ENCODE results near the gene CHRM2. TPM values are rescaled to one million over a fixed set of nuclear protein-coding genes. Genes with fewer than 3 reads are reported as not detected.

The CHRM2 gene
- polyA plus RNA-seq, 1 donor from 2014 or later = 0.05 TPM

DNA sequence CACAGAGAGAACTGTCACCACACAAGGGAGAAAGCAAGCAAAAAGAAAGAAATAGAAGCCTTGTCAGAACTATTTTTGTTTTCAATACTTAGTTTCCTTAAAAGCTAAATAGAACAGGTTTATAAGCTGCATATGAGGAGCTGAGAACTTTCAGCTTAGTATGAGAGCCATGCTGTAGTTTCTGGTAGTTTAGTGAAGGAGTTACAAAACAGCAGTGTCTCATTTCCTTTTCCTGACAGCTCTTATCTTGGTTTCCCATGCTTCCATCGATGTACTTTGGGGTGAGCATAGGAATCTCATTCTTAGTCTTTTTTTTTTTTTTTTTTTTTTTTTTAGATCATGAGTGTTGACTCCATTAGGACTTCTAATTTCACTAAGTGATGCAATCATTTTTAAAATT lies 8.6 kb upstream of the CHRM2 start:
- TF ChIP-seq, protein P1, sequence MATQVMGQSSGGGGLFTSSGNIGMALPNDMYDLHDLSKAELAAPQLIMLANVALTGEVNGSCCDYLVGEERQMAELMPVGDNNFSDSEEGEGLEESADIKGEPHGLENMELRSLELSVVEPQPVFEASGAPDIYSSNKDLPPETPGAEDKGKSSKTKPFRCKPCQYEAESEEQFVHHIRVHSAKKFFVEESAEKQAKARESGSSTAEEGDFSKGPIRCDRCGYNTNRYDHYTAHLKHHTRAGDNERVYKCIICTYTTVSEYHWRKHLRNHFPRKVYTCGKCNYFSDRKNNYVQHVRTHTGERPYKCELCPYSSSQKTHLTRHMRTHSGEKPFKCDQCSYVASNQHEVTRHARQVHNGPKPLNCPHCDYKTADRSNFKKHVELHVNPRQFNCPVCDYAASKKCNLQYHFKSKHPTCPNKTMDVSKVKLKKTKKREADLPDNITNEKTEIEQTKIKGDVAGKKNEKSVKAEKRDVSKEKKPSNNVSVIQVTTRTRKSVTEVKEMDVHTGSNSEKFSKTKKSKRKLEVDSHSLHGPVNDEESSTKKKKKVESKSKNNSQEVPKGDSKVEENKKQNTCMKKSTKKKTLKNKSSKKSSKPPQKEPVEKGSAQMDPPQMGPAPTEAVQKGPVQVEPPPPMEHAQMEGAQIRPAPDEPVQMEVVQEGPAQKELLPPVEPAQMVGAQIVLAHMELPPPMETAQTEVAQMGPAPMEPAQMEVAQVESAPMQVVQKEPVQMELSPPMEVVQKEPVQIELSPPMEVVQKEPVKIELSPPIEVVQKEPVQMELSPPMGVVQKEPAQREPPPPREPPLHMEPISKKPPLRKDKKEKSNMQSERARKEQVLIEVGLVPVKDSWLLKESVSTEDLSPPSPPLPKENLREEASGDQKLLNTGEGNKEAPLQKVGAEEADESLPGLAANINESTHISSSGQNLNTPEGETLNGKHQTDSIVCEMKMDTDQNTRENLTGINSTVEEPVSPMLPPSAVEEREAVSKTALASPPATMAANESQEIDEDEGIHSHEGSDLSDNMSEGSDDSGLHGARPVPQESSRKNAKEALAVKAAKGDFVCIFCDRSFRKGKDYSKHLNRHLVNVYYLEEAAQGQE (IDR thresholded peaks at IDR 0.05; ENCODE audit: borderline replicate concordance) = no peak
- TF ChIP-seq POLR2AphosphoS5 (IDR thresholded peaks at IDR 0.05) = no peak
- TF ChIP-seq MXI1 (conservative IDR thresholded peaks at IDR 0.05; ENCODE audit: poor library complexity, severe bottlenecking) = no peak
- TF ChIP-seq EP300 (conservative IDR thresholded peaks at IDR 0.05; ENCODE audit: poor library complexity, severe bottlenecking) = no peak
- no peak for TF ChIP-seq SMC3 (conservative IDR thresholded peaks at IDR 0.05; ENCODE audit: poor library complexity)
- no peak overlapping the region for H3K4me2 ChIP-seq (ENCODE audit: low read length)
- H3K36me3 ChIP-seq (ENCODE audit: insufficient read depth, low read length) = no peaks in the 10 kb centered on the region
- no peaks in the 10 kb centered on the region for H3F3A ChIP-seq (ENCODE audit: insufficient read depth, low read length, poor library complexity, severe bottlenecking)
- no peaks in the 10 kb centered on the region for H3K79me2 ChIP-seq (replicated peaks; ENCODE audit: insufficient read depth, low read length)
- H3K9me3 ChIP-seq (ENCODE audit: low read length) = no peaks in the 10 kb centered on the region
- H4K20me1 ChIP-seq (ENCODE audit: insufficient read depth) = no peaks in the 10 kb centered on the region
- no peaks in the 10 kb centered on the region for H3K27me3 ChIP-seq (ENCODE audit: insufficient read depth, low read depth, low read length)
- H3K27ac ChIP-seq (ENCODE audit: low read length) = no peak overlapping the region
- H3K9ac ChIP-seq (ENCODE audit: low read length) = no peak overlapping the region
- H3K9me2 ChIP-seq (ENCODE audit: insufficient read depth, low read length) = no peaks in the 10 kb centered on the region
- H3K4me3 ChIP-seq (ENCODE audit: low read length) = no peak overlapping the region
- no peak overlapping the region for H2AFZ ChIP-seq (ENCODE audit: low read depth, low read length)

DNA sequence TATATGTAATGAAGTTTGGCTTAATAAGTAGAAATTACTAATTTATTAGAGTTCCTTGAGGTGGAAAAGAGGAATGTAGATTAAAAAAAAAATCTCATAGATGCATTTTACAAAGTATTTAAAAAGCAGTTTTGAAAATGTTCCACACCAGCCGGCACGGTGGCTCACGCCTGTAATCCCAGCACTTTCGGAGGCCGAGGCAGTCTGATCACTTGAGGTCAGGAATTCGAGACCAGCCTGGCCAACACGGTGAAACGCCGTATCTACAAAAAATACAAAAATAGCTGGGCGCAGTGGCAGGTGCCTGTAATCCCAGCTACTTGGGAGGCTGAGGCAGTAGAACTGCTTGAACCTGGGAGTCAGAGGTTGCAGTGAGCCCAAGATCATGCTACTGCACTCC lies 3.2 kb upstream of the CHRM2 start:
- Histone ChIP-seq H3K27ac (ENCODE audit: low read length) (no peak overlapping the region), H3K4me3 (ENCODE audit: low read length) (no peak overlapping the region), H3K4me2 (ENCODE audit: low read length) (no peak overlapping the region), H3K9ac (ENCODE audit: low read length) (no peak overlapping the region), H4K20me1 (ENCODE audit: insufficient read depth) (no peaks in the 10 kb centered on the region), H3F3A (ENCODE audit: insufficient read depth, low read length, poor library complexity, severe bottlenecking) (no peaks in the 10 kb centered on the region), H3K79me2 (replicated peaks; ENCODE audit: insufficient read depth, low read length) (no peaks in the 10 kb centered on the region), H3K9me2 (ENCODE audit: insufficient read depth, low read length) (no peaks in the 10 kb centered on the region), H3K9me3 (ENCODE audit: low read length) (no peaks in the 10 kb centered on the region), H3K27me3 (ENCODE audit: insufficient read depth, low read depth, low read length) (peaks cover 31% of the 10 kb centered on the region), H2AFZ (ENCODE audit: low read depth, low read length) (no peak overlapping the region), H3K36me3 (ENCODE audit: insufficient read depth, low read length) (no peaks in the 10 kb centered on the region)
- TF ChIP-seq, protein P1 (IDR thresholded peaks at IDR 0.05; ENCODE audit: borderline replicate concordance) = no peak
- TF ChIP-seq EP300 (conservative IDR thresholded peaks at IDR 0.05; ENCODE audit: poor library complexity, severe bottlenecking) = no peak
- TF ChIP-seq MXI1 (conservative IDR thresholded peaks at IDR 0.05; ENCODE audit: poor library complexity, severe bottlenecking) = no peak
- TF ChIP-seq EZH2 (IDR thresholded peaks at IDR 0.05; ENCODE audit: borderline replicate concordance, insufficient read depth, low read length, poor library complexity, severe bottlenecking) = no peak
- TF ChIP-seq SMC3 (conservative IDR thresholded peaks at IDR 0.05; ENCODE audit: poor library complexity) = no peak
- TF ChIP-seq, protein P2, sequence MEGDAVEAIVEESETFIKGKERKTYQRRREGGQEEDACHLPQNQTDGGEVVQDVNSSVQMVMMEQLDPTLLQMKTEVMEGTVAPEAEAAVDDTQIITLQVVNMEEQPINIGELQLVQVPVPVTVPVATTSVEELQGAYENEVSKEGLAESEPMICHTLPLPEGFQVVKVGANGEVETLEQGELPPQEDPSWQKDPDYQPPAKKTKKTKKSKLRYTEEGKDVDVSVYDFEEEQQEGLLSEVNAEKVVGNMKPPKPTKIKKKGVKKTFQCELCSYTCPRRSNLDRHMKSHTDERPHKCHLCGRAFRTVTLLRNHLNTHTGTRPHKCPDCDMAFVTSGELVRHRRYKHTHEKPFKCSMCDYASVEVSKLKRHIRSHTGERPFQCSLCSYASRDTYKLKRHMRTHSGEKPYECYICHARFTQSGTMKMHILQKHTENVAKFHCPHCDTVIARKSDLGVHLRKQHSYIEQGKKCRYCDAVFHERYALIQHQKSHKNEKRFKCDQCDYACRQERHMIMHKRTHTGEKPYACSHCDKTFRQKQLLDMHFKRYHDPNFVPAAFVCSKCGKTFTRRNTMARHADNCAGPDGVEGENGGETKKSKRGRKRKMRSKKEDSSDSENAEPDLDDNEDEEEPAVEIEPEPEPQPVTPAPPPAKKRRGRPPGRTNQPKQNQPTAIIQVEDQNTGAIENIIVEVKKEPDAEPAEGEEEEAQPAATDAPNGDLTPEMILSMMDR (IDR thresholded peaks at IDR 0.05; ENCODE audit: poor library complexity, severe bottlenecking) = no peak
- no peak for TF ChIP-seq TAF1 (IDR thresholded peaks at IDR 0.05; ENCODE audit: low read depth)
- TF ChIP-seq RAD21 (conservative IDR thresholded peaks at IDR 0.05) = no peak
- no peak for TF ChIP-seq POLR2AphosphoS5 (IDR thresholded peaks at IDR 0.05)

Measured in neural cell (in vitro differentiated cells).